Measurements from ENCODE around the gene HAPSTR1.

The HAPSTR1 gene

GRCh38 chr16:9123401-9123800 is 32.0 kb downstream of the HAPSTR1 start:
- DNase-seq (ENCODE audit: low read depth in 2 of 2): no peak

GRCh38 chr16:9123871-9124270 is 32.4 kb downstream of the HAPSTR1 start:
- no peak for DNase-seq (ENCODE audit: low read depth in 2 of 2)

GRCh38 chr16:9124444-9124843 is 33.0 kb downstream of the HAPSTR1 start:
- DNase-seq (ENCODE audit: low read depth in 2 of 2): no peak

- DNase-seq (ENCODE audit: low read depth in 2 of 2): no peak
Measured at GRCh38 chr16:9124908-9125584, 33.6 kb downstream of the HAPSTR1 start.

GRCh38 chr16:9125658-9126505 is 34.4 kb downstream of the HAPSTR1 start:
- no peak for DNase-seq (ENCODE audit: low read depth in 2 of 2)

- no peak for DNase-seq (ENCODE audit: low read depth in 2 of 2)
Measured at GRCh38 chr16:9126609-9127008, 35.2 kb downstream of the HAPSTR1 start.

- DNase-seq (ENCODE audit: low read depth in 2 of 2): no peak
Measured at GRCh38 chr16:9128346-9129342, 37.2 kb downstream of the HAPSTR1 start.

- no peak for DNase-seq (ENCODE audit: low read depth in 2 of 2)
Measured at GRCh38 chr16:9134306-9134705, 42.9 kb downstream of the HAPSTR1 start.

GRCh38 chr16:9134739-9135138 is 43.3 kb downstream of the HAPSTR1 start:
- peak; percentile 31 for DNase-seq (ENCODE audit: low read depth in 2 of 2)

GRCh38 chr16:9135797-9136196 is 44.4 kb downstream of the HAPSTR1 start:
- DNase-seq (ENCODE audit: low read depth in 2 of 2): no peak

GRCh38 chr16:9136596-9136995 is 45.2 kb downstream of the HAPSTR1 start:
- no peak for DNase-seq (ENCODE audit: low read depth in 2 of 2)

GRCh38 chr16:9138021-9138680 is 46.7 kb downstream of the HAPSTR1 start:
- DNase-seq (ENCODE audit: low read depth in 2 of 2): no peak

GRCh38 chr16:9138731-9139501 is 47.5 kb downstream of the HAPSTR1 start:
- DNase-seq (ENCODE audit: low read depth in 2 of 2): peak; percentile 33 to 45

GRCh38 chr16:9139965-9140364 is 48.5 kb downstream of the HAPSTR1 start:
- DNase-seq (ENCODE audit: low read depth in 2 of 2): no peak

Data from stimulated activated CD8-positive, alpha-beta memory T cell treated with anti-CD3 and anti-CD28 coated beads, Interleukin-2, amount 100 ng/mL, for 1 hour (primary cell).